ENCODE results near the gene BRD7. TPM values are rescaled to one million over a fixed set of nuclear protein-coding genes. Genes with fewer than 3 reads are reported as not detected.

BRD7 gene
- polyA plus RNA-seq, 2 of the 4 experiments (the other 2 are of a cell fraction) = 60.4 to 94.5 TPM

DNA sequence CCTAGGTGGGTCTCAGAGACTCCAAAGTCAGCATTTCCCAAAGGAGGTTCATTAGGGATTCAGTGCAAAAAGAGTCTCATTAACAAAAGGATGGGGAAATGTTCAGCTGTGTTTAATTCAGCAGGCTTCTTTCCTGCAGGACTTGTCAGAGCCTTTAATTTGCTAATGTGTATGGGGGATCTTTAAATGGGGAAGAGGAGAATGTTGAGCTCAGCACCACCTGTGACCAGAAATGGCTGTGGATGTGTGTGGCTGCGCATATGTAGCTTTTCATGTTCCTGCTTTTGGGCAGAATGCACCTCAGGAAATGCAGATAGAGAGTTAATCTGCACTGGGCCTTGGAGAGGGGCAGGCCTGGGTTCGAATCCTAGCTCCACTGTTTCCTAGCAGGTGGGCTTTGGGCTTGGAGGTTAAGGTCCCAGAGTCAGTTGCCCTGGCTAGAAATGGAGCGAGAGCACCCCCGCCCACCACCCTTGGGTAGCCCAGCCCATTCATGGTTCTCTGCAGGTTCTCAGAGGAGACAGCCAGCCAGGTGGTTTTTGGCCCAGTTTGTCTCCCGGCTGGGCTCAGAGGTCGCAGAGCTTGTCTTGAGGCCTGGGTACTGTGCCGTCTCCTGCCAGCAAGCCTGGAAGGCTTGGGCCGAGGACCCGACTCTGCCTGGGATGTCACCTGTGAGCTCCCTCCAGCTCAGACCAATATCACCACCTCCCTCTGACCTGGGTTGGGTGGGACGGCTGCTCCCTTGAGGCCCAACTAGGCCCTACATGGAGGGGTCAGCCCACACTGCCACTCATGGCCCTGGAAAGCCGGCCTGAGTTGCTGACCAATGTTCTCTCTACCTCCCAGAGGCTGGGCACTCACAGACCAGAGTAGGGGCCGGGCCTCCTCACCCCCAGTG is 93.1 kb downstream of the BRD7 start:
- Histone ChIP-seq H3K4me3 (no peak overlapping the region), H3K27ac (no peak overlapping the region), H3K4me2 (no peak overlapping the region), H3K9me3 (no peaks in the 10 kb centered on the region), H3K4me1 (no peaks in the 10 kb centered on the region)
- TF ChIP-seq JUNB (IDR thresholded peaks at IDR 0.05) = no peak
- no peak for TF ChIP-seq GATA3 (IDR thresholded peaks at IDR 0.05; ENCODE audit: borderline replicate concordance)
- no peak for TF ChIP-seq ZC3H11A (IDR thresholded peaks at IDR 0.05)
- no peak for TF ChIP-seq HOXB5 (CRISPR knock-in tag; IDR thresholded peaks at IDR 0.05)
- no peak for TF ChIP-seq SMC3 (IDR thresholded peaks at IDR 0.05)
- no peak for TF ChIP-seq FOSL2 (IDR thresholded peaks at IDR 0.05)
- TF ChIP-seq FOSL2 (CRISPR knock-in tag; IDR thresholded peaks at IDR 0.05) = no peak
- no peak for TF ChIP-seq ZFP36 (IDR thresholded peaks at IDR 0.05; ENCODE audit: borderline replicate concordance, partially characterized antibody)
- TF ChIP-seq, protein P1, sequence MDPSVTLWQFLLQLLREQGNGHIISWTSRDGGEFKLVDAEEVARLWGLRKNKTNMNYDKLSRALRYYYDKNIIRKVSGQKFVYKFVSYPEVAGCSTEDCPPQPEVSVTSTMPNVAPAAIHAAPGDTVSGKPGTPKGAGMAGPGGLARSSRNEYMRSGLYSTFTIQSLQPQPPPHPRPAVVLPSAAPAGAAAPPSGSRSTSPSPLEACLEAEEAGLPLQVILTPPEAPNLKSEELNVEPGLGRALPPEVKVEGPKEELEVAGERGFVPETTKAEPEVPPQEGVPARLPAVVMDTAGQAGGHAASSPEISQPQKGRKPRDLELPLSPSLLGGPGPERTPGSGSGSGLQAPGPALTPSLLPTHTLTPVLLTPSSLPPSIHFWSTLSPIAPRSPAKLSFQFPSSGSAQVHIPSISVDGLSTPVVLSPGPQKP (IDR thresholded peaks at IDR 0.05; ENCODE audit: low read depth, low read length) = no peak
- TF ChIP-seq, protein P2, sequence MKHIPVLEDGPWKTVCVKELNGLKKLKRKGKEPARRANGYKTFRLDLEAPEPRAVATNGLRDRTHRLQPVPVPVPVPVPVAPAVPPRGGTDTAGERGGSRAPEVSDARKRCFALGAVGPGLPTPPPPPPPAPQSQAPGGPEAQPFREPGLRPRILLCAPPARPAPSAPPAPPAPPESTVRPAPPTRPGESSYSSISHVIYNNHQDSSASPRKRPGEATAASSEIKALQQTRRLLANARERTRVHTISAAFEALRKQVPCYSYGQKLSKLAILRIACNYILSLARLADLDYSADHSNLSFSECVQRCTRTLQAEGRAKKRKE (CRISPR knock-in tag; IDR thresholded peaks at IDR 0.05; ENCODE audit: low read depth) = no peak
- TF ChIP-seq, protein P3, sequence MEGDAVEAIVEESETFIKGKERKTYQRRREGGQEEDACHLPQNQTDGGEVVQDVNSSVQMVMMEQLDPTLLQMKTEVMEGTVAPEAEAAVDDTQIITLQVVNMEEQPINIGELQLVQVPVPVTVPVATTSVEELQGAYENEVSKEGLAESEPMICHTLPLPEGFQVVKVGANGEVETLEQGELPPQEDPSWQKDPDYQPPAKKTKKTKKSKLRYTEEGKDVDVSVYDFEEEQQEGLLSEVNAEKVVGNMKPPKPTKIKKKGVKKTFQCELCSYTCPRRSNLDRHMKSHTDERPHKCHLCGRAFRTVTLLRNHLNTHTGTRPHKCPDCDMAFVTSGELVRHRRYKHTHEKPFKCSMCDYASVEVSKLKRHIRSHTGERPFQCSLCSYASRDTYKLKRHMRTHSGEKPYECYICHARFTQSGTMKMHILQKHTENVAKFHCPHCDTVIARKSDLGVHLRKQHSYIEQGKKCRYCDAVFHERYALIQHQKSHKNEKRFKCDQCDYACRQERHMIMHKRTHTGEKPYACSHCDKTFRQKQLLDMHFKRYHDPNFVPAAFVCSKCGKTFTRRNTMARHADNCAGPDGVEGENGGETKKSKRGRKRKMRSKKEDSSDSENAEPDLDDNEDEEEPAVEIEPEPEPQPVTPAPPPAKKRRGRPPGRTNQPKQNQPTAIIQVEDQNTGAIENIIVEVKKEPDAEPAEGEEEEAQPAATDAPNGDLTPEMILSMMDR (IDR thresholded peaks at IDR 0.05) = no peak
- no peak for TF ChIP-seq TFCP2L1 (CRISPR knock-in tag; IDR thresholded peaks at IDR 0.05)
- TF ChIP-seq, protein P4, sequence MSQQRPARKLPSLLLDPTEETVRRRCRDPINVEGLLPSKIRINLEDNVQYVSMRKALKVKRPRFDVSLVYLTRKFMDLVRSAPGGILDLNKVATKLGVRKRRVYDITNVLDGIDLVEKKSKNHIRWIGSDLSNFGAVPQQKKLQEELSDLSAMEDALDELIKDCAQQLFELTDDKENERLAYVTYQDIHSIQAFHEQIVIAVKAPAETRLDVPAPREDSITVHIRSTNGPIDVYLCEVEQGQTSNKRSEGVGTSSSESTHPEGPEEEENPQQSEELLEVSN (IDR thresholded peaks at IDR 0.05; ENCODE audit: borderline replicate concordance, low read depth) = no peak
- no peak for TF ChIP-seq RCOR1 (IDR thresholded peaks at IDR 0.05; ENCODE audit: low read depth, low read length)
- TF ChIP-seq ZNF302 (CRISPR knock-in tag; IDR thresholded peaks at IDR 0.05) = no peak
- TF ChIP-seq CHD2 (IDR thresholded peaks at IDR 0.05; ENCODE audit: low read length, partially characterized antibody) = no peak
- ATAC-seq = no peak
- no peak for FAIRE-seq
- 65% methylated on average over 5 of the region's 12 CpGs for WGBS (ENCODE audit: missing lambda C conversion rate)
- CTCF ChIA-PET = interaction anchor here (0.9 to 1.3 kb wide), 5 partner anchors 12 to 868 kb away, joined by 3 read pairs; partner anchors contain the start of gene CNEP1R1
- no peak for DNase-seq (ENCODE audit: low read depth in 1 of 2, low spot score in 1 of 2)
- POLR2A ChIA-PET = no interaction called here

DNA sequence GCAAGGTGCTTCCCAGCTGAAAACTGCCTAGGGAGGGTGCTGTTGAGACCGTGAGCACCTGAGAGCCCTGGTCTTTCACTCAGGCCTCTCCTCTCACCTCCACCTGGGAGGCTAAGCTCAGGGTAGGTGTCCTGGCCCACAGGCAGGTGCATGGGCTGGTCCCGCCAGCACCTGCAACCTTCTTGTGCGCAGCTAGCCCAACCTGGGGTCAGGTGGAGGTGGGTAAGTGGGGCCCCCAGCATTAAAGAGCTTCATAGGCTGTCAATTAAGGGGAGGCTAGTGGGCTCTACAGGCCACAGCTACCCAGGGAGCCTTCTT is 93.7 kb downstream of the BRD7 start:
- Histone ChIP-seq H3K4me2 (no peak overlapping the region), H3K4me1 (no peaks in the 10 kb centered on the region), H3K27ac (no peak overlapping the region), H3K4me3 (no peak overlapping the region), H3K9me3 (no peaks in the 10 kb centered on the region)
- DNase-seq (ENCODE audit: low read depth in 1 of 2, low spot score in 1 of 2) (no peak), ATAC-seq (no peak), FAIRE-seq (no peak)
- ChIA-PET CTCF (interaction anchor here (0.9 to 1.3 kb wide), 7 partner anchors 13 to 867 kb away, joined by 3 read pairs; partner anchors contain the start of gene CNEP1R1), POLR2A (no interaction called here)
- 100% methylated on average over 1 of the region's 3 CpGs for WGBS (ENCODE audit: missing lambda C conversion rate)
- TF ChIP-seq TFCP2L1 (CRISPR knock-in tag; IDR thresholded peaks at IDR 0.05) (no peak), HOXB13 (CRISPR knock-in tag; IDR thresholded peaks at IDR 0.05; ENCODE audit: low read depth) (no peak), HOXB5 (CRISPR knock-in tag; IDR thresholded peaks at IDR 0.05) (no peak), JUNB (IDR thresholded peaks at IDR 0.05) (no peak), RARB (CRISPR knock-in tag; IDR thresholded peaks at IDR 0.05) (no peak), ZC3H11A (IDR thresholded peaks at IDR 0.05) (no peak), POLR2AphosphoS2 (conservative IDR thresholded peaks at IDR 0.05; ENCODE audit: low read length) (no peak), GATA3 (IDR thresholded peaks at IDR 0.05; ENCODE audit: borderline replicate concordance) (no peak)
- TF ChIP-seq, protein P1 (IDR thresholded peaks at IDR 0.05; ENCODE audit: low read depth, low read length) = no peak
- TF ChIP-seq, protein P5, sequence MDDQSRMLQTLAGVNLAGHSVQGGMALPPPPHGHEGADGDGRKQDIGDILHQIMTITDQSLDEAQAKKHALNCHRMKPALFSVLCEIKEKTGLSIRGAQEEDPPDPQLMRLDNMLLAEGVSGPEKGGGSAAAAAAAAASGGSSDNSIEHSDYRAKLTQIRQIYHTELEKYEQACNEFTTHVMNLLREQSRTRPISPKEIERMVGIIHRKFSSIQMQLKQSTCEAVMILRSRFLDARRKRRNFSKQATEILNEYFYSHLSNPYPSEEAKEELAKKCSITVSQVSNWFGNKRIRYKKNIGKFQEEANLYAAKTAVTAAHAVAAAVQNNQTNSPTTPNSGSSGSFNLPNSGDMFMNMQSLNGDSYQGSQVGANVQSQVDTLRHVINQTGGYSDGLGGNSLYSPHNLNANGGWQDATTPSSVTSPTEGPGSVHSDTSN (IDR thresholded peaks at IDR 0.05) = no peak
- TF ChIP-seq, protein P6, sequence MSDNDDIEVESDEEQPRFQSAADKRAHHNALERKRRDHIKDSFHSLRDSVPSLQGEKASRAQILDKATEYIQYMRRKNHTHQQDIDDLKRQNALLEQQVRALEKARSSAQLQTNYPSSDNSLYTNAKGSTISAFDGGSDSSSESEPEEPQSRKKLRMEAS (IDR thresholded peaks at IDR 0.05) = no peak

Data from A549 (cell line).